GM21367 (cell line): Measurements from ENCODE around the gene AQP7.
"Not testable (repeated sequence)": the region's sequence is repeated elsewhere in the genome, so short reads cannot be mapped to it uniquely, and the experiment has no call there.

Source experiments
- ATAC-seq: cut with Tn5 transposase; IDR thresholded peaks from one replicate; pipeline ENCODE4 v1.9.1; 2021; ENCODE audit not compliant: unreplicated experiment

Gene AQP7

GRCh38 chr9:33399047-33399446 is 3.3 kb downstream of the AQP7 start:
- ATAC-seq: not testable (repeated sequence)

GRCh38 chr9:33397801-33398200 is 4.6 kb downstream of the AQP7 start:
- ATAC-seq: not testable (repeated sequence)

- not testable (repeated sequence) for ATAC-seq
Measured at GRCh38 chr9:33395159-33395879, 7.0 kb downstream of the AQP7 start.

GRCh38 chr9:33393986-33394385 is 8.4 kb downstream of the AQP7 start:
- not testable (repeated sequence) for ATAC-seq

GRCh38 chr9:33393581-33393980 is 8.8 kb downstream of the AQP7 start:
- no peak for ATAC-seq

- not testable (repeated sequence) for ATAC-seq
Measured at GRCh38 chr9:33392591-33393021, 9.8 kb downstream of the AQP7 start.

GRCh38 chr9:33391111-33391771 is 11.1 kb downstream of the AQP7 start:
- not testable (repeated sequence) for ATAC-seq

GRCh38 chr9:33388110-33388994 is 14.0 kb downstream of the AQP7 start:
- ATAC-seq: no peak

GRCh38 chr9:33386998-33387397 is 15.4 kb downstream of the AQP7 start:
- ATAC-seq: not testable (repeated sequence)

- ATAC-seq: not testable (repeated sequence)
Measured at GRCh38 chr9:33386641-33386996, 15.7 kb downstream of the AQP7 start.

GRCh38 chr9:33385979-33386640 is 16.3 kb downstream of the AQP7 start:
- not testable (repeated sequence) for ATAC-seq

- not testable (repeated sequence) for ATAC-seq
Measured at GRCh38 chr9:33385536-33385935, 16.8 kb downstream of the AQP7 start.

- ATAC-seq: not testable (repeated sequence)
Measured at GRCh38 chr9:33383396-33383795, 19.0 kb downstream of the AQP7 start.

- ATAC-seq: not testable (repeated sequence)
Measured at GRCh38 chr9:33382397-33382796, 20.0 kb downstream of the AQP7 start.

GRCh38 chr9:33381231-33381791 is 21.1 kb downstream of the AQP7 start:
- no peak for ATAC-seq

- ATAC-seq: no peak
Measured at GRCh38 chr9:33380390-33381094, 21.8 kb downstream of the AQP7 start.

- no peak for ATAC-seq
Measured at GRCh38 chr9:33379666-33380389, 22.5 kb downstream of the AQP7 start.

- no peak for ATAC-seq
Measured at GRCh38 chr9:33378121-33378795, 24.1 kb downstream of the AQP7 start.
